Trophoblast cell (in vitro differentiated cells and primary cell): ENCODE results near the gene FGD4.
A peak's percentile ranks its signal among the peaks of the same experiment; 100 is the strongest.

Source experiments
- DNase-seq, 2 donors: peaks; one replicate each; pipeline ENCODE4 v3.0.0-alpha.2; 2016
- H2AFZ ChIP-seq: 2 replicates; pipeline ENCODE4 v1.6.1; 2013; ENCODE audit warnings: low read length, moderate library complexity, mild to moderate bottlenecking; ENCODE audit not compliant: insufficient read depth, poor library complexity
- H2AK5ac ChIP-seq: 2 replicates; pipeline ENCODE4 v1.6.1; 2013; ENCODE audit warnings: mild to moderate bottlenecking, low read length
- H2BK120ac ChIP-seq: 2 replicates; pipeline ENCODE4 v1.6.1; 2013; ENCODE audit warnings: low read length, mild to moderate bottlenecking, moderate library complexity; ENCODE audit not compliant: insufficient read depth, poor library complexity
- H2BK12ac ChIP-seq: 2 replicates; pipeline ENCODE4 v1.6.1; 2013; ENCODE audit warnings: mild to moderate bottlenecking, low read length, moderate library complexity
- H2BK5ac ChIP-seq: 2 replicates; pipeline ENCODE4 v1.6.1; 2013; ENCODE audit warnings: low read length, low read depth, moderate library complexity, mild to moderate bottlenecking; ENCODE audit not compliant: poor library complexity
- H3K14ac ChIP-seq: 2 replicates; pipeline ENCODE4 v1.6.1; 2013; ENCODE audit warnings: mild to moderate bottlenecking, low read length
- H3K18ac ChIP-seq: 2 replicates; pipeline ENCODE4 v1.6.1; 2013; ENCODE audit warnings: mild to moderate bottlenecking, low read length
- H3K23ac ChIP-seq: 2 replicates; pipeline ENCODE4 v1.6.1; 2013; ENCODE audit warnings: low read length
- H3K27ac ChIP-seq: 2 replicates; pipeline ENCODE4 v1.5.1; 2013; ENCODE audit warnings: low read depth, mild to moderate bottlenecking, inconsistent platforms, low read length, moderate library complexity
- H3K27me3 ChIP-seq: 2 replicates; pipeline ENCODE4 v1.6.1; 2013; ENCODE audit warnings: inconsistent platforms, mild to moderate bottlenecking, low read length, moderate library complexity; ENCODE audit not compliant: insufficient read depth
- H3K36me3 ChIP-seq, 2 experiments: 1 replicate in 1 of 2; 2 replicates in 1 of 2; pipeline ENCODE4 v1.6.1; 2013; ENCODE audit warnings: low read length in 2 of 2, mild to moderate bottlenecking in 2 of 2, moderate library complexity in 1 of 2; ENCODE audit not compliant: insufficient read depth in 2 of 2, control insufficient read depth in 1 of 2
- H3K4ac ChIP-seq: 2 replicates; pipeline ENCODE4 v1.6.1; 2013; ENCODE audit warnings: low read depth, mild to moderate bottlenecking, low read length, moderate library complexity
- H3K4me1 ChIP-seq, 2 experiments: 1 replicate in 1 of 2; 2 replicates in 1 of 2; pipeline ENCODE4 v1.6.1; 2013; ENCODE audit warnings: low read length in 2 of 2, mild to moderate bottlenecking in 2 of 2, moderate library complexity in 1 of 2; ENCODE audit not compliant: insufficient read depth in 2 of 2, control insufficient read depth in 1 of 2
- H3K4me2 ChIP-seq: 2 replicates; pipeline ENCODE4 v1.6.1; 2013; ENCODE audit warnings: inconsistent platforms, mild to moderate bottlenecking, low read length, moderate library complexity
- H3K4me3 ChIP-seq: 2 replicates; pipeline ENCODE4 v1.5.1; 2013; ENCODE audit warnings: mild to moderate bottlenecking, low read depth, low read length, inconsistent platforms
- H3K79me1 ChIP-seq: one replicate; pipeline ENCODE4 v1.6.1; 2013; ENCODE audit warnings: low read length
- H3K79me2 ChIP-seq: 2 replicates; pipeline ENCODE4 v1.6.1; 2013; ENCODE audit warnings: low read length, mild to moderate bottlenecking; ENCODE audit not compliant: control insufficient read depth, insufficient read depth, poor library complexity
- H3K9ac ChIP-seq: 2 replicates; pipeline ENCODE4 v1.6.1; 2013; ENCODE audit warnings: mild to moderate bottlenecking, low read length
- H3K9me3 ChIP-seq: 2 replicates; pipeline ENCODE4 v1.6.1; 2013; ENCODE audit warnings: low read depth, mild to moderate bottlenecking, control low read depth, inconsistent platforms, low read length; ENCODE audit not compliant: insufficient read depth
- H4K12ac ChIP-seq: 2 replicates; pipeline ENCODE4 v1.6.1; 2013; ENCODE audit warnings: low read depth, mild to moderate bottlenecking, low read length, moderate library complexity
- H4K8ac ChIP-seq: 2 replicates; pipeline ENCODE4 v1.6.1; 2013; ENCODE audit warnings: low read depth, mild to moderate bottlenecking, low read length, moderate library complexity
- H4K91ac ChIP-seq: one replicate; pipeline ENCODE4 v1.6.1; 2013; ENCODE audit warnings: low read depth, mild to moderate bottlenecking, low read length, moderate library complexity
- WGBS: extraction: QIAGEN DNeasy Blood & Tissue Kit; methylation state at CpG from one replicate; pipeline ENCODE4 v1.1.7; 2013; ENCODE audit warnings: missing lambda C conversion rate; ENCODE audit not compliant: insufficient read length, insufficient coverage; ENCODE audit errors: extremely low coverage; 5-methylcytosine and 5-hydroxymethylcytosine counted together

FGD4 gene

DNA sequence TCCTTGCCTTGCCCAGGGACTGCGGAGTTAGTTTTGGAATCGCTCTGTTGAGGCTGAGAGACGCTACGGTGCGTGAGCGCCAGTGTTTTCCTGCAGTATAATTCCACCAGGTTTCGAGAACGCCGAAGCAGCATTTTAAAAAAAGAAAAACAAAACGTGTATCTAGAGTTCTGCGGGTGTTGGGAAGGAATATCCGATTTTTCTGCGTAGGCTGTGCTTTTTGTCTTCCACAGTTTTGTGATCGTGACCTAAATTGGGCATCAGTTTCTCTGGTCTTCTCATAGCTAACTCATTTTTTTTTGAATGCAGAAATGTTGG, 280.5 kb downstream of the FGD4 start:
- Histone ChIP-seq H4K91ac (peak overlapping the region; percentile 83), H3K9me3 (no peaks in the 10 kb centered on the region), H3K36me3 (no peaks in the 10 kb centered on the region), H2BK12ac (no peak overlapping the region), H3K4me3 (peak overlapping the region; percentile 97), H3K79me2 (peaks cover 12% of the 10 kb centered on the region), H2AFZ (peak overlapping the region; percentile 71), H3K27me3 (no peaks in the 10 kb centered on the region), H2BK120ac (peak overlapping the region; percentile 48), H3K14ac (peak overlapping the region; percentile 72), H3K4me1 (no peaks in the 10 kb centered on the region), H4K8ac (peak overlapping the region; percentile 81), H3K4me2 (peak overlapping the region; percentile 92), H3K27ac (peak overlapping the region; percentile 86), H3K18ac (peak overlapping the region; percentile 36), H3K23ac (peak overlapping the region; percentile 20), H2BK5ac (peak overlapping the region; percentile 67), H3K79me1 (peaks cover 7% of the 10 kb centered on the region), H3K4ac (peak overlapping the region; percentile 38), H4K12ac (peak overlapping the region; percentile 19), H3K9ac (peak overlapping the region; percentile 96), H2AK5ac (no peak overlapping the region)
- DNase-seq = no peak
- no CpG with 5 or more reads among the region's 14 CpGs for WGBS

DNA sequence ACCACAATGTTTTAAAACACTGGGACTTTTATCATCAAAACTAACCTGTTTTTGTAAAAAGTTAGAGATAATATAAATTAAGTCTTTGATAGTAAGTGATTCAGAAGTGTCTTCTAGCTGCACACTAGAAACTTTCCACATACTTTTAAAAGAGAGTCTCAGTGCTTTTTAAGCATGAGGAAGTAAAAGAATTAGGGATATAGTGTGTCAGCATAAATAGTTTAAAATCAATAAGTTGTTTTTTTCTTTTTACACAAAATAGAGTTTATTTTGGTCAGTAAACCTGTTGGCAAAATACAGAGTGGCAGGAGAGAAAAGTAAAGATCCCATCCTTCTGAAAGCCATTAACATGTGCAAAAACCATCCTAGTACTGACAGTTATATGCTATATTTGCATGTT, 281.4 kb downstream of the FGD4 start:
- Histone ChIP-seq H3K36me3 (peaks cover 0 to 2% of the 10 kb centered on the region in 2 experiments), H3K14ac (no peak overlapping the region), H3K79me2 (peaks cover 16% of the 10 kb centered on the region), H3K27ac (no peak overlapping the region), H2BK5ac (no peak overlapping the region), H4K91ac (no peak overlapping the region), H2BK12ac (no peak overlapping the region), H2BK120ac (no peak overlapping the region), H3K4me3 (no peak overlapping the region), H3K79me1 (peaks cover 7% of the 10 kb centered on the region), H4K12ac (no peak overlapping the region), H3K18ac (no peak overlapping the region), H3K23ac (no peak overlapping the region), H2AFZ (no peak overlapping the region), H3K9me3 (no peaks in the 10 kb centered on the region), H2AK5ac (no peak overlapping the region), H3K4me1 (no peaks in the 10 kb centered on the region), H3K4me2 (no peak overlapping the region), H3K4ac (no peak overlapping the region), H3K9ac (no peak overlapping the region), H3K27me3 (no peaks in the 10 kb centered on the region), H4K8ac (no peak overlapping the region)
- no peak for DNase-seq

DNA sequence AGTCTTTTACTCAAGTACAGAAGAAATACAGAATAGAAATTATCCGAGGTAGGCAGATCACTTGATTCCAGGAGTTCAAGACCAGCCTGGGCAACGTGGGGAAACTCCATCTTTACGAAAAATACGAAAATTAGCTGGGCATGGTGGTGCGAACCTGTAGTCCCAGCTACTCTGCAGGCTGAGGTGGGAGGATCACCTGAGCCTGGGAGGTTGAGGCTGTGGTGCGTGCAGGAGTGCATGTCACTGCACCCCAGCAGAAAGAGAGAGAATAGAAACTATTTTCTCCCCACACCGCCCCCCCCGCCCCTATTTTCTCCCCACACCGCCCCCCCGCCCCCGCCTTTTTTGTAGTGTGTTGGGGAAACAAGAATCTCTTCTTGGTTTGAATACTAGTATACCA, 281.9 kb downstream of the FGD4 start:
- Histone ChIP-seq H3K4me1 (no peaks in the 10 kb centered on the region), H4K12ac (no peak overlapping the region), H3K27ac (no peak overlapping the region), H3K9me3 (no peaks in the 10 kb centered on the region), H4K8ac (no peak overlapping the region), H2AK5ac (no peak overlapping the region), H3K18ac (no peak overlapping the region), H3K79me1 (peaks cover 7% of the 10 kb centered on the region), H3K4ac (peak overlapping the region; percentile 91), H3K79me2 (peaks cover 16% of the 10 kb centered on the region), H3K9ac (no peak overlapping the region), H3K14ac (no peak overlapping the region), H3K36me3 (peaks cover 0 to 2% of the 10 kb centered on the region in 2 experiments), H2BK5ac (no peak overlapping the region), H2AFZ (no peak overlapping the region), H2BK120ac (no peak overlapping the region), H3K23ac (no peak overlapping the region), H3K27me3 (no peaks in the 10 kb centered on the region), H4K91ac (no peak overlapping the region), H3K4me2 (no peak overlapping the region), H2BK12ac (no peak overlapping the region), H3K4me3 (no peak overlapping the region)
- no CpG with 5 or more reads among the region's 11 CpGs for WGBS
- no peak for DNase-seq

DNA sequence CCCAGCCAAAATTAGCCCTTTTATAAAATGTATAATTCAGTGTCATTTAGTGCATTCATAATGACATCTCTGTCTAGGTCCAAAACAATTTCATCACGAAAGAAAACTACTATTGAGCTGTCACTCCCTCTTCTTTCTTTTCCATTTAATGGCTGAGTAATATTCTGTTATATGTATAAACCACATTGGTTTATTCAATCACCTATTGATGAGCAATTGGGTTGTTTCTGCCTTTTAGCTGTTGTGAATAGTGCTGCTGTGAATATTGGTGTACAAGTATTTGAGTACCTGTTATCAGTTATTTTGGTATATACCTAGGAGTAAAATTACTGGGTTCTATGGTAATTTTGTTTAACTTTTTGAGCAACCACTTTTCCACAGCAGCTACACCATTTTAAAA, 287.0 kb downstream of the FGD4 start:
- H4K12ac ChIP-seq = no peak overlapping the region
- no peak overlapping the region for H2AFZ ChIP-seq
- H3K36me3 ChIP-seq = peaks cover 0 to 3% of the 10 kb centered on the region in 2 experiments
- H3K4me2 ChIP-seq = no peak overlapping the region
- no peaks in the 10 kb centered on the region for H3K9me3 ChIP-seq
- no peaks in the 10 kb centered on the region for H3K4me1 ChIP-seq
- H2BK5ac ChIP-seq = no peak overlapping the region
- no peak overlapping the region for H3K14ac ChIP-seq
- no peak overlapping the region for H3K18ac ChIP-seq
- H2BK12ac ChIP-seq = no peak overlapping the region
- no CpG with 5 or more reads among the region's 1 CpG for WGBS
- no peaks in the 10 kb centered on the region for H3K79me1 ChIP-seq
- H3K4me3 ChIP-seq = no peak overlapping the region
- H3K27ac ChIP-seq = no peak overlapping the region
- H2AK5ac ChIP-seq = no peak overlapping the region
- no peak overlapping the region for H3K9ac ChIP-seq
- no peak overlapping the region for H3K23ac ChIP-seq
- no peak overlapping the region for H3K4ac ChIP-seq
- DNase-seq = no peak
- no peaks in the 10 kb centered on the region for H3K27me3 ChIP-seq
- H4K8ac ChIP-seq = no peak overlapping the region
- no peak overlapping the region for H2BK120ac ChIP-seq
- H3K79me2 ChIP-seq = peaks cover 7% of the 10 kb centered on the region
- no peak overlapping the region for H4K91ac ChIP-seq

DNA sequence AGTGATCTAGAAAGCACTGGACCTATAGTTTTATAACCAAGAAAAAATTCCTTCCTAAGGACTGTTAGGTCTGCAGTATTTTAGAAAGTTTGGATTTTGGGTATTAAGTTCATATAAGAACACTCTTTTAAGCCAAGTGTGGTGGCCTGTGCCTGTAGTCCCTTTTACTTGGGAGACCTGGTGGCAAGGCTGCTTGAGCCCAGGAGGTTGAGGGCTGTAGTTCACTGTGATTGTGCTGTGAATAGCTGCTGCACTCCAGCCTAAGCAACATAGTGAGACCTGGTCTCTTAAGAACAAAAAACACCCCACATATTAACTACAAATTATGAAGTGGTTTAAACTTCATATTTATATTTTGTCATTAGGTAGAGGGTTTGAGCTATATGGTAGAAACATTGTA, 289.4 kb downstream of the FGD4 start:
- Histone ChIP-seq H3K23ac (no peak overlapping the region), H3K79me1 (no peaks in the 10 kb centered on the region), H3K36me3 (peaks cover 0 to 3% of the 10 kb centered on the region in 2 experiments), H3K27me3 (no peaks in the 10 kb centered on the region), H2BK12ac (no peak overlapping the region), H2AFZ (no peak overlapping the region), H3K79me2 (peaks cover 5% of the 10 kb centered on the region), H2BK5ac (no peak overlapping the region), H3K4me3 (no peak overlapping the region), H3K14ac (no peak overlapping the region), H3K4me1 (no peaks in the 10 kb centered on the region), H3K9me3 (no peaks in the 10 kb centered on the region), H4K91ac (no peak overlapping the region), H4K12ac (no peak overlapping the region), H3K18ac (no peak overlapping the region), H3K9ac (no peak overlapping the region), H3K4me2 (no peak overlapping the region), H4K8ac (no peak overlapping the region), H2BK120ac (no peak overlapping the region), H2AK5ac (no peak overlapping the region), H3K27ac (no peak overlapping the region), H3K4ac (peak overlapping the region; percentile 86)
- DNase-seq = no peak
